ENCODE results near the gene GUCY2D.

DNA sequence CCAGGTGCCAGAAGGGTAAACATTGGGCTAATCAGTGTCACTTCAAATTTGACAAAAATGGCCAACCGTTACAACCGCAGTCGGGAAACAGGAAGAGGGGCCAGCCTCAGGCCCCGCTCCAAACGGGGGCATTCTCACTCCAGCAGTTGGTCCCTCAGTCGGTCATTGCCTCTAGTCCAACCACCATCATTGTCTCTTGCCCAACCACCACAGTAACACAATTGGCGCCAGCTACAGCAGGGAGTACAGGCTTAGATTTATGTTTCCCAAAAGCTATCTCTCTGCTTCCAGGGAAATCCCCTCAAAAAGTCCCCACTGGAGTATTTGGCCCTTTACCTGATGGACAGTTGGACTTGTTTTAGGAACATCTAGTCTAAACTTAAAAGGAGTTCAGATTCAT is 56.7 kb downstream of the GUCY2D start:
- no peak for TF ChIP-seq EP300 (IDR thresholded peaks at IDR 0.05; ENCODE audit: low read depth)
- no peak for TF ChIP-seq POLR2A (IDR thresholded peaks at IDR 0.05)

All from transverse colon (tissue), 1 donor.